ENCODE data around the gene PINK1. TPM values are rescaled to one million over a fixed set of nuclear protein-coding genes. Genes with fewer than 3 reads are reported as not detected.

The PINK1 gene
- total and polyA plus RNA-seq, 2 of the 13 experiments (the other 11 are each of a cell fraction or from before 2014, with no cell fraction given) = 15.3 to 16.1 TPM

GRCh38 chr1:20633190-20634064, at the start of gene PINK1 (continued):
- TF ChIP-seq ZNF274 (CRISPR knock-in tag; IDR thresholded peaks at IDR 0.05) (0 out of 2 replicates have a peak, but pooled peaks have one; percentile 6), IRF9 (CRISPR knock-in tag; IDR thresholded peaks at IDR 0.05; ENCODE audit: borderline replicate concordance) (no peak), TBX3 (IDR thresholded peaks at IDR 0.05; ENCODE audit: borderline replicate concordance) (no peak), SP1 (IDR thresholded peaks at IDR 0.05) (no peak), SP1 (CRISPR knock-in tag; IDR thresholded peaks at IDR 0.05) (peak; percentile 94), ELF4 (CRISPR knock-in tag; IDR thresholded peaks at IDR 0.05; ENCODE audit: borderline replicate concordance) (no peak), SPEN (CRISPR knock-in tag; IDR thresholded peaks at IDR 0.05; ENCODE audit: low read depth) (peak; percentile 43), ZKSCAN5 (CRISPR knock-in tag; IDR thresholded peaks at IDR 0.05) (no peak), TOE1 (CRISPR knock-in tag; IDR thresholded peaks at IDR 0.05) (peak; percentile 70; the same call in 1 of the 2 replicates), PRMT3 (CRISPR knock-in tag; IDR thresholded peaks at IDR 0.05; ENCODE audit: borderline replicate concordance, low read depth) (no peak), NCOA1 (CRISPR knock-in tag; IDR thresholded peaks at IDR 0.05) (no peak), IKZF1 (IDR thresholded peaks at IDR 0.05) (no peak), FIP1L1 (IDR thresholded peaks at IDR 0.05; ENCODE audit: borderline replicate concordance, insufficient read depth, low read depth, low read length) (no peak), RBFOX2 (IDR thresholded peaks at IDR 0.05; ENCODE audit: low read depth, low read length) (peak; percentile 69), TRIM22 (IDR thresholded peaks at IDR 0.05) (no peak), ZNF180 (CRISPR knock-in tag; IDR thresholded peaks at IDR 0.05; ENCODE audit: borderline replicate concordance, low read depth) (no peak), ZNF816 (CRISPR knock-in tag; IDR thresholded peaks at IDR 0.05; ENCODE audit: borderline replicate concordance) (peak; percentile 84), NFYC (CRISPR knock-in tag; IDR thresholded peaks at IDR 0.05) (0 out of 2 replicates have a peak, but pooled peaks have one; percentile 17), MED13 (CRISPR knock-in tag; IDR thresholded peaks at IDR 0.05) (no peak), E2F5 (CRISPR knock-in tag; conservative IDR thresholded peaks at IDR 0.05) (no peak), EZH2 (conservative IDR thresholded peaks at IDR 0.05; ENCODE audit: low read depth, low read length) (no peak), ZNF570 (CRISPR knock-in tag; IDR thresholded peaks at IDR 0.05; ENCODE audit: borderline replicate concordance) (no peak), PHF8 (CRISPR knock-in tag; IDR thresholded peaks at IDR 0.05) (peak; percentile 79), ARNT2 (CRISPR knock-in tag; IDR thresholded peaks at IDR 0.05; ENCODE audit: low read depth) (peak; percentile 72; the same call in 1 of the 2 replicates), PATZ1 (CRISPR knock-in tag; IDR thresholded peaks at IDR 0.05) (peak; percentile 64), ZMYM2 (CRISPR knock-in tag; IDR thresholded peaks at IDR 0.05) (no peak)

Data from HepG2 (cell line).